GM19351 (cell line): ENCODE results near the gene RNF19B.

Experiments
- ATAC-seq: cut with Tn5 transposase; IDR thresholded peaks from one replicate; pipeline ENCODE4 v1.9.1; 2021; ENCODE audit warnings: mild to moderate bottlenecking, moderate library complexity; ENCODE audit not compliant: unreplicated experiment

RNF19B gene

GRCh38 chr1:32971156-32971555 is 6.5 kb upstream of the RNF19B start:
- no peak for ATAC-seq

DNA sequence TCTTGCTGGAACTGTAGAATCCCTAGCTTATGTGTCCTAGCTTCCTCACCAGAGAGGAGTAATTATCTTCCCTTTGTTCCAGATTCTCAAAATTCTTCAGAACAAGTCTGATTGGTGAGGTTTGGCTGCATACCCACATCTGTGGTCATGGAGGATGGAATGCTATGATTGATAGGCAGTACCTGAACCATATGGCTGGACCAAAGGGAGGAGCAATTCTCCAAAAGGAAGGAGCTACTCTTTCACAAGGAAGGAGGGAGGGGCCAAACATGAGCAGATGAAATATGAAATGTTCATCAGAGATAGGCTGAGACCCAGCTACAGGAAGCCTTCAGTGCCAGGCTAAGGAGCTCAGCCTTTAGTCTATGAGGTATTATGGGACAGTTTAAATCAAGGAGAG is 5.0 kb upstream of the RNF19B start:
- ATAC-seq: no peak

DNA sequence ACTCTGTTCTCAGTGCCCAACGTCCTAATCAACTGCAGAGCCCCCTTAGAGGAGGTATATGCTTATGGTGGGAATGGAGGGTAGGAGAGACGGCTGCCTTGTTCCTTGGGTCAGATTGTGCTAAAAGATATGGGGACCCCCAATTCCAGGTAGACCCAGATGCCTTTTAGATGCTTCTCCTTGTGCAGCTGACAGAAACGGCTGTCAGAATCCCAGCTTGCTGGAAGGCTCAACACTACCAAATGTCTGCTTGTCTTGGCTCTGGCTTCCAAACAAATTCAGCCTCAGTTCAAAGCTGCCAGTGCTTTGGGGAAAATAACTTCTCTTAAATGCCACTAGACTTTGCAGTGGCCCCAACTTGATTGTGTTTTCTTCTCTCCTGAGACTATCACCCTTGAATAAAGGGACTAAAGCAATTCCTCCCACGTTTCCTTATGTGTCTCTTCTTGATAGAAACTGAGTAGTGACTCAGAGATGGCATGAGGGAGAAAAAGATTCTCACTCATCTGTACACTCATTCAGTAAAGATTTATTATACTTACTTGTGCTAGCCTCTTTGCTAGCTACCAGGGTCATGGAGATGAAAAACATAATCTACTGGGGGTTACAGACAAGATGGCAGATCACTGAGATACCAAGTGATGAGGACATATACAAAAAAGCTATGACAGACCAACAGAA is 3.4 kb upstream of the RNF19B start:
- ATAC-seq: no peak

- ATAC-seq: no peak
Observed at GRCh38 chr1:32966900-32967299, 2.3 kb upstream of the RNF19B start.

- no peak for ATAC-seq
Observed at GRCh38 chr1:32965251-32965747, 690 bp upstream of the RNF19B start.

DNA sequence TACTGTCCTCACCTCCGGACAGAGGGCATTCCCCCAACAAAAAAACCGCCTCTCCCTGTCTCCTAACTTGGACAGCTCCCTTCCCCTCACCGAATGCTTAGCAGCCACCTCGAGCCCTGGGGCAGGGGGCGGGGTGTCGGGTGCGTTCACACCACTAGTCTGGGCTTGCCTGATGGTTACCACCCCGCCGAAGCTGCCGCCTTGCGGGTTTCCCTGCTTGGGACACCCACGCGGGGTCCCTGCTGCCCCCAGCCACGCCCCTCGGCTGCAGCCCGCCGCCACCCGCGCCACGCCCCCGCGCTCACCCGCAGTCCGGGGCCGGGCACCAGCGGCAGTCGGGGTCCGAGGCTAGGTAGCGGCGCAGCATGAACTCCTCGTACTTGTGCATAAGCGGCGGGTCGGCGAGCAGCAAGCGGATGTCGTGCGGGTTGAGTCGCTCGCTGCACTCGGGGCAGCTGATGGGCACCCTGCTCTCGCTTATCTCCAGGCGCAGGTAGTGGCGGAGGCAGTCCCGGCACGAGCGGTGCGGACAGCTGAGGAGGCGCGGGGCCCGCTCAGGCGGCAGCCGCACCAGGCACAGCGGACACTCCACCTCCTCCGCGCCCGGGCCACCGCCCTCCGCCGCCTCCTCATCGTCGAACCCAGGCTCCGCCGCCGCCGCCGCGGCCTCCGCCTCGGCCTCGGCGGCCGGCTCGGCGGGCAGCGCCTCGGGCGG is 706 bp downstream of the RNF19B start:
- peak; percentile 26 for ATAC-seq

DNA sequence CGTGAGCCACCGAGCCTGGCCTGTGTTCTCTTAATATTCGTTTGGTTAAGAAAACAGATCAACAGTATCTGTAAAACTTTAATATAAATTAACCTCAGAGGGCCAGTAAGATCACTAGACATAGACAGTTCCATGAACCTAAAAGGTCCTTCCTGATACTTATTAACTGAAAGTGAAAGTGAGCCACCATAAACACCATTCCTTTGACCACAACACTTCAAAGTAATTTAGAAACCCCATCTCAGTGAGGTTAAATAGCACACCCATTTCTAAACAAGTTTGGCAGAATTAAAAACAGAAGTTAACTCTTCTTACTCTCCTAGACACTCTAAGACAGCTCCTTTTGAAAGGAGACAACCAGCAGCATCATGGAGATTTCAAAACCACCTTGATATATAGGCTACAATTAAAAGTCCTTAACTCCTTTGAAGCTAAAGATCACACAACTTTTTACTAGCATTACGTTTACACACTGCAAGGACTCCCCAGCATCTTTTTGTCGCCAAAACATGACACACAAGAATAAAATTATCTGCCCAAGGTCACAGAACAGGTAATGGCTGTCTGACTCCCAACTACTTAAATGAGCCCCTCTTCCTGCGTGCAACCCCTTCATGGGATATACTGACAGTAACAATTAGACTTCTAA is 2.2 kb downstream of the RNF19B start:
- peak; percentile 33 for ATAC-seq

DNA sequence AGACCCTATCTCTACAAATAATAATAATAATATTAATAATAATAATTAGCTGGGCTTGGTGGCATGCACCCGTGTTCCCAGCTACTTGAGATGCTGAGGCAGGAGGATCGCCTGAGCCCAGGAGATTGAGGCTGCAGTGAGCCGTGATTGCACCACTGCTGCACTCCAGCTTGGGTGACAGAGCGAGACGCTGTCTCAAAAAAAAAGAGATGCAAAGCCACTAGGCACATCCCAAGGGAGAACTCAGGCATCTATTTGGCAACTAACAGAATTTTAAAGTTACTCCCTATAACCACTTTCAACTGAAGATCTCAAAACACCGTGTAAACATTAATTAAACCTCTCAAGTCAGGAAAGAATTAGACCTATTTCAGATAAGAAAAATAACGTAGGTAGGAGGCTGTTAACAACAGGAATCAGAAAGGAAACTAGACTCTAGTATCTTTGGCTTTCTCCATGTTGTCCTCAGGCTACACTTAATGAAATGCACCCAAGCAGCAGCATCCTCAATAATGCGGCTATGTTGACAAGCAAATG is 3.7 kb downstream of the RNF19B start:
- no peak for ATAC-seq

GRCh38 chr1:32960342-32960741 is 4.3 kb downstream of the RNF19B start:
- no peak for ATAC-seq

DNA sequence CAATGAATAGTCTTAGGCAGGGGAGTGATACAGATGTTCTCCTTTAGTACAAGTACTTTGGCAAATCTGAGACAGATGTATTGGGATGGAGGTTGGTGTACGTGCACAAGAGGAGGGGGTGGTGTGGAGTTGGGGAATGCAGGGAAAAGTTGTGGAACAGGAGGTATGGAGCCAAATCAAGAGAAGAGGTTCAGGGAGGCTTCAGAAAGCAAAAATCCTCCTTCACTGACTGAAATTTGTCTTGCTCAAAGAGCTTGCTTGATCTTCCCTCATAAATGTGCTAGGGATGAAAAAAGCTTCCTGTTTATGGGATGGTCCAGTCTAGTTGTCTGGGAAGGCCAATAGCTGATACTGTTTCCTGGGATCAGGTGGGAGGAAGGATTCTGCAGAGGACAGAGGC is 5.8 kb downstream of the RNF19B start:
- no peak for ATAC-seq

- no peak for ATAC-seq
Observed at GRCh38 chr1:32957017-32957416, 7.6 kb downstream of the RNF19B start.

GRCh38 chr1:32954168-32954567 is 10.4 kb downstream of the RNF19B start:
- no peak for ATAC-seq

DNA sequence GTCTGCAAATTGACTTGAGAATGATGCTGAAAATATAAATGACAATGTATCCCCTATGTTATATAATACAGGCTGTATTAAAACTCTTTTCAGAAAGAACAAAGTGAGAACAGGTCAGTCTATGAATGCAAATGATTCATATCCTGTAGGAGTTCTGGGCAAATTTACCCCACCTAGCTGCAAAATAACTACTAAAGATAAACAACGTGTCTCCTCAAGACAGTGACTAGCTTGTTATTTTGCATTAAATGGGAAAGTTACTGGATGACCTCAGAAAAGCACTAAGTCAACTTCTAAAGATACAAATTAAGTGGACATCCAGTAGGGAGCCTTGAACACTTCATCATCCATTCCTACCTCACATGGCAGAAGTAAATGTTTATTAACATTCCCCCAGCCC is 11.1 kb downstream of the RNF19B start:
- ATAC-seq: no peak

- ATAC-seq: no peak
Observed at GRCh38 chr1:32949519-32949918, 15.1 kb downstream of the RNF19B start.

- ATAC-seq: no peak
Observed at GRCh38 chr1:32948905-32949304, 15.7 kb downstream of the RNF19B start.

DNA sequence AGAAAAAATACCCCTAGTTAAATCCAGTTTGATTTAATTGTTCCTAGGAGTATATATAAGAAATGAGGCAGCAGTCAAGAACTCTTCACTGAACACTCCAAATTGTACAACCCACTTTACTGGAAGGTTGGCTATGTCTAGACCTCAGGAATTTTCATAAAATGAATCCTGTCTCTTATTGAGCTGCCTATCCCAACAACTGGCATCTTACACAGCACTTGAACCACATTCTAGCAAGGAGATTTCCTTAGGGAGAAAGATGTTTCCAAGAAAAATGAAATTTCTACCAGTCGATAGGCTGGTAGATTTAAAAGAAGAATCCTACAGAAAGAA is 16.3 kb downstream of the RNF19B start:
- no peak for ATAC-seq

DNA sequence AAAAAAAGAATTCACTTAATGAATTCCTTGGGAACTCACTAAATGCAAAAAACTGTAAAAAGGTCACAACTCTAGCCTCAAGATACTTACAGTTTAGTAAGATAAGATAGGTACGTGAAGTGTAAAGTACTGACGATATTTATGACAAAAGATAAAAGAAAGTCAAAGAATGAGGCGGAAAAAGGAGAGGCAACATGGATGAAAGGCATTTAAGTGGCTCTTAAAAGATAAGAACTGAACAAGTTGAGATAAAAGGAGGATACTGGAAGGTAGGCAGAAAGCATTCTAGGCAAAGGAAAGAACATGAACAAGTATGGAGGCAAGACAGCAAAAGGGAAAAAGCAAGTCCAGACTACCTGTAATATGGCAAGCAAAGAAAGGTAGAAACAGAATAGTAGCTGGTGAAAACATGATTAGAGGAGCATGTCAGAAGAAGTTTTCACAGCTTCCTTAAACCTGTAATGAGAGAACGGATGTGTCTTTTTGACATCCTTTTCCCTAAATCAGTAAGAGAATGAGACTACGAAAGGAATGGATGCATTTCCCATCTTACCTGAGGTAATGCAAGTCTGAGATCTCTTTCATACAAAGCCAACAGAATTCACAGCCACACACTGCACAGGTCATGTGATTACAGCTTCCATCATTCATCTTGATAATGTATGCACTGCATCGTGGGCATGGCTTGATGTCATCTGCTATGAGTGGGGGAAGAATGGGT is 16.8 kb downstream of the RNF19B start:
- no peak for ATAC-seq

GRCh38 chr1:32946413-32946812 is 18.2 kb downstream of the RNF19B start:
- no peak for ATAC-seq

- no peak for ATAC-seq
Observed at GRCh38 chr1:32944180-32944579, 20.4 kb downstream of the RNF19B start.

DNA sequence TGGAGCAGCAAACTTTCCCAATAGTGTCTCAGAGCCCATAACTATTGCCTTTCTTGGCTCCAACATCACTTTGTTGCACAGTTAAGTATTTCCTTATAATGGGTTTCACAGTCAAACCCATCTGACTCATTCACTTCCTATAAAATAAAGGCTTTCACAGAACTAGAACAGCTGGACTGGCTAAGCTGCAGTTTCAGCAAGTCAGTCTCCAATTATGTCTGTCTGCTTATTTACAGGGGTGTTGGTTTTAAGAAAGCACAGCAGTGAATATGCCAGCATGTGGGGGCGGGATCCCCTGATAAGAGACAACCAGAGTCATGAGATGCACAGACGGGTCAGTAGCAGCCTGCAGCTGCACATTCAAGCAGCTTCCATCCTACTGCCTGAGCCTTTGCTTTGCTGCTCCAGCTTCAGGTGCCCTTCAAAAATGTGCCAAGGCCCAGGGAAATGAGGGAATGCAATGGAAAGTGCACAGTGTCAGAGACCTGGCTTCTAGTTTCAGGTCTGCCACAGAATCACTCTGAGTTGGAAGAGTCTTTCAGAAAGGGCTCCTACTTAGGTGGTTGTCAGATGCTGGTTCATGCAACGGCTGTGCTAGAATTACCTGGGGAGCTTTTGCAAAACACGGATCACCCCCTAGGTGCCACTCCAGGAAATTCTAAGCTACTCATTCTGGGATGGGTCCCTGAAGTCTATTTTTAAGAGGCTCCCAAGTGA is 24.8 kb downstream of the RNF19B start:
- no peak for ATAC-seq

DNA sequence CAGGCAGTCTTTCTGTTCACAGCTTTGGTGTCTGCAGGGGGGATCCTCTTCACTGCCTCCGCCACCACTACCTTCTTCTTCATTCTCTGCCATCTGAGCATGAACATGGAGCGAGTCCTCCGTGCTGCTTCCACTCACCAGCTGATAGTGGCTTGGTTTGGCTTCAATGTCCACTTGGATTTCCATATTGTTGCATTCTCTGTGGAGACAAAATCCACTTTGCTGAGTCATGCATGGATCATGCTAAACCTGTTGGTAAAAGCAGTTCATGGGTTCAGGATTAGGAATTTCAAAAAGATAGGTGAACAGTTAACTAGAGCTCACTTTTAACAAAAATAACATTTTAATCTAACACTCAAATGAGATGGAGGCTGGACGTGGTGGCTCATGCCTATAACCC is 27.5 kb downstream of the RNF19B start:
- ATAC-seq: no peak
